Muscle of arm (tissue), 14 donors: ENCODE data around the gene GRPEL2. TPM values are rescaled to one million over a fixed set of nuclear protein-coding genes. Genes with fewer than 3 reads are reported as not detected.

Experiments
- DNase-seq: peaks from one replicate; pipeline ENCODE4 v3.0.0-alpha.2; 2013
- long read RNA-seq, 11 donors: transcript quantifications; one replicate each; lab custom pipeline, GENCODE V29; 2026
- polyA plus RNA-seq, 12 donors: library from polyadenylated mRNA; unstranded; fragments of 120-200 nt; gene quantifications; one replicate each; pipeline ENCODE4 v1.2.1, GENCODE V29; 2013; ENCODE audit not compliant: insufficient read length in 12 of 12

The GRPEL2 gene
- polyA plus RNA-seq, result 10 to 100 TPM in 11 of 12 donors, not detected in 1; 12.8 to 29.4 (median 18.6) TPM
- long read RNA-seq, donor 1, full-length matches to known transcripts, result 8 of 13 reads
- long read RNA-seq, donor 1, partial matches to known transcripts, result 5 of 13 reads
- long read RNA-seq, donor 1, other reads (novel, unspliced or antisense), result 0 of 13 reads
- long read RNA-seq, donor 2, full-length matches to known transcripts, result 3 of 13 reads
- long read RNA-seq, donor 2, partial matches to known transcripts, result 10 of 13 reads
- long read RNA-seq, donor 2, other reads (novel, unspliced or antisense), result 0 of 13 reads
- long read RNA-seq, donor 3, result 0 reads
- long read RNA-seq, donor 4, full-length matches to known transcripts, result 2 of 2 reads
- long read RNA-seq, donor 4, partial matches to known transcripts, result 0 of 2 reads
- long read RNA-seq, donor 4, other reads (novel, unspliced or antisense), result 0 of 2 reads
- long read RNA-seq, donor 5, full-length matches to known transcripts, result 2 of 2 reads
- long read RNA-seq, donor 5, partial matches to known transcripts, result 0 of 2 reads
- long read RNA-seq, donor 5, other reads (novel, unspliced or antisense), result 0 of 2 reads
- long read RNA-seq, donor 6, full-length matches to known transcripts, result 3 of 3 reads
- long read RNA-seq, donor 6, partial matches to known transcripts, result 0 of 3 reads
- long read RNA-seq, donor 6, other reads (novel, unspliced or antisense), result 0 of 3 reads
- long read RNA-seq, donor 7, full-length matches to known transcripts, result 4 of 14 reads
- long read RNA-seq, donor 7, partial matches to known transcripts, result 10 of 14 reads
- long read RNA-seq, donor 7, other reads (novel, unspliced or antisense), result 0 of 14 reads
- long read RNA-seq, donor 8, full-length matches to known transcripts, result 7 of 7 reads
- long read RNA-seq, donor 8, partial matches to known transcripts, result 0 of 7 reads
- long read RNA-seq, donor 8, other reads (novel, unspliced or antisense), result 0 of 7 reads
- long read RNA-seq, donor 9, full-length matches to known transcripts, result 1 of 1 reads
- long read RNA-seq, donor 9, partial matches to known transcripts, result 0 of 1 reads
- long read RNA-seq, donor 9, other reads (novel, unspliced or antisense), result 0 of 1 reads
- long read RNA-seq, donor 10, full-length matches to known transcripts, result 3 of 16 reads
- long read RNA-seq, donor 10, partial matches to known transcripts, result 13 of 16 reads
- long read RNA-seq, donor 10, other reads (novel, unspliced or antisense), result 0 of 16 reads
- long read RNA-seq, donor 11, full-length matches to known transcripts, result 3 of 25 reads
- long read RNA-seq, donor 11, partial matches to known transcripts, result 22 of 25 reads
- long read RNA-seq, donor 11, other reads (novel, unspliced or antisense), result 0 of 25 reads

- peak; percentile 97 for DNase-seq
Observed at GRCh38 chr5:149345147-149345891, at the start of gene GRPEL2. TSS of gene GRPEL2 (plus strand) at chr5:149345499. CDS start at chr5:149345540, 41 bp downstream.

GRCh38 chr5:149297340-149298025 is 47.8 kb upstream of the GRPEL2 start:
- no peak for DNase-seq

GRCh38 chr5:149298163-149298562 is 47.1 kb upstream of the GRPEL2 start:
- DNase-seq, result no peak

- DNase-seq, result no peak
Observed at GRCh38 chr5:149298842-149299404, 46.4 kb upstream of the GRPEL2 start.

DNA sequence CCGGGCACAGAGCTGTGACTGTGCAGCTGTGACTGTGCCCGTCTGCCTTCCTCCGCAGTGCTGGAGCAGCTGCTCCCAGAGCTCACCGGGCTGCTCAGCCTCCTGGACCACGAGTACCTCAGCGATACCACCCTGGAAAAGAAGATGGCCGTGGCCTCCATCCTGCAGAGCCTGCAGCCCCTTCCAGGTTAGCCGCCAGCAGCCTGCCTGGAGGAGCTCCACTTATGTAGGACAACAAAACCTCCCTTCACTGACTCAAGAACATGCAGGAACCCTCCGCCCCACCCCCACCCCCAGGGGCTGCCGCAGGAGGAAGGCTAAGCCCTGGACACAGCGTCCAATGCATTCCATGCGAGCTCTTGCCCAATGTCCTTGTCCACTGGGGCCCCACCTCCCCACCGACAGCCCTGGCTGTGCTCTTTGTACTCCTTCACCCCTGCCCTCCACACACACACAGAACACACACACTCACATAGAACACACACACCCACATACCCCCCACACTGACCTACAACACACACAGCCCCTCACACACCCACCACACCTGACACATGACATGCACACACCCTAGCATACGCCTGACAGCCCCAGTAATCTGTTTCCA is 45.7 kb upstream of the GRPEL2 start:
- DNase-seq, result no peak

GRCh38 chr5:149300441-149300840 is 44.9 kb upstream of the GRPEL2 start:
- DNase-seq, result no peak

- DNase-seq, result no peak
Observed at GRCh38 chr5:149301049-149301743, 44.1 kb upstream of the GRPEL2 start.

- no peak for DNase-seq
Observed at GRCh38 chr5:149301744-149302380, 43.4 kb upstream of the GRPEL2 start.

DNA sequence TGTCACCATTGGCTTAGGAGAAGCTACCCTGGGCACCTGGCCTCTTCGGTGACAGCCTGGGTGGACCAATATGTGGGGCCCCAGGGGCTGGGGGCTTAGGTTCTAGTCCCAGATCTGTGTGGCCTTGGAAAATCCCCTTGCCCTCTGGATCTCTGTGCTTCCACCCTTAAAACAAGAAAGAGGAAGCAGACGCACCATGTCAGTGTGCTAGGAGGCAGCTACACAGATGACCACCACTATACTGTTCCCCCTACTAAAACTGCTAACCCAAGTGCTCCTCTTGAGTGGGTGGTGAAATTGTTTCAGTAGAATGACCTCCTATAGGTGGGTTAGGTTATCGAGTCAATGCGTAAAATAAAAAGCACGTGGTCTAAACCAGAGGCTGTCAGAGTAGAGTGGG is 42.7 kb upstream of the GRPEL2 start:
- DNase-seq, result no peak

GRCh38 chr5:149303210-149303609 is 42.1 kb upstream of the GRPEL2 start:
- DNase-seq, result no peak

DNA sequence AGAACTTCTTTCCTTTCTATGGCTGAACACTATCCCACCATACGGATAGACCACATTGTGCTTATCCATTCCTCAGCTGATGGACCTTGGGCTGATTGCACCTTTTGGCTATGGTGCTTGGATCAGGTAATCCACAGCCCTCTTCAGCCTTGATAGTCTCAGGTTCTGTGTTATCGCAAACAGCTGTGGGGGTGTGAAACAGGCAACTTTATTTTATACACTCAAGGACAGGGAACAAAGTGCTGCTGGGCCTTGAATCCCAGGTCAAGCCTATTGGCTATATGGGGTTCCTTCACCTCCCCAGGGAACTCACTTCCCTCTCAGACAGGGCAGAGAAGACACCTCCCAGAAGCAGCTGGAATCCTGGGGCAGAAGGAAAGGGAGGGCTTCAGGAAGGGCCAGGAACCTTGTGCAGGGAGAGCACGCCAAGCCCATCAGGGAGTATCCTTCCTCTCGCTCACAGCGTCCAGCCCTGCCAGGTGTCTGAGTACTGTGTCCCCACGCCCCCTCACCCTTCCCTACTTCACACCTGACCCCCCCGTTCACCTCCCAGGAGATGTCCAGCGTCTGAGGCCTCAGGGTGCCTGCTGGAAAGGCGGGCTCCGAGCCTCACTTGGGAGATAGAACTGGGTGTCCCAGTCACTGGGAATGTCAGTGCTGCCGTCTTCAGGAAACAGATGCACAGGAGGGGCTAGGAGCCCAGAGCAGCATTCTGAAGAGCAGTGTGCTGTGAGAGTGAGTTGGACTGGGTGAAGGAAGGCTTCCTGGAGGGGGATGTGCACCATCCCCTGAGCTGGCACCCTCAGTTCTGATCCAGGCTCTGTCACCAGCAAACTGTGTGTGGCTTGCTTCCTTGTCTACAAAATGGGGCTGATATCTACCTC is 40.9 kb upstream of the GRPEL2 start:
- DNase-seq, result no peak

GRCh38 chr5:149309354-149309753 is 35.9 kb upstream of the GRPEL2 start:
- no peak for DNase-seq

- no peak for DNase-seq
Observed at GRCh38 chr5:149310488-149310887, 34.8 kb upstream of the GRPEL2 start.

DNA sequence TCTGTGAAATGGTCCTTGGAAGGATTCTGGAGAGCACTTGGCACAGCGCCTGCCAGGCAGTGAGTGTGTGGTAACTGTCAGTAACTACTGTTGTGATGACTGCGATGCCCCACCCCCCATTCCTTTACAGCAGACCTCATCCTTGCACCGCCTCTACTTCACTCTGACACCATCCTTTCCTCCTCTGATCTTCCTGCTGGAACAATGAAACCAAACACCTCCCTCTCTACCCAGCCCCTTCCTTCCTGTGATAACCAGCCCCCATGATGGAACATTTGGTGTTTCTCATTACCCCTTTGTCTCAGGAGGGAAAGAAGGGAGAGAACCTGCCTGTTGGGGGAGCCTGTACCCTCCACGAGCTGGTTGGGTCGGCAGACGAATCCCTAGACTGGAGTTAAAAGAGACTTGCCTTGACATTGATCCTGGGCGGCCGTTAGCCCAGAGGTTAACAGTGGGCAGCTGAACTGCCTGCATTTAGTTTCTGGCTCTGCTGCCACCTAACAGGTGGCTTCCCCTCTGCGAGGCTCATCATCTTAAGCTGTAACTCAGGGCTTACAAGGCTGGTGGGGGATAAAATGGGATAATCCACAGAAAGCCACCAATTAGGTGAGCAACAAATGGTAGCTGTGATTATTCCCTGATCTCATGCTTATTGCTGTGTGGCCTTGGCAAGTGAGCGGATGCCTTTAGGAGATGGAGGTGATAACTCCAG is 34.2 kb upstream of the GRPEL2 start:
- no peak for DNase-seq

DNA sequence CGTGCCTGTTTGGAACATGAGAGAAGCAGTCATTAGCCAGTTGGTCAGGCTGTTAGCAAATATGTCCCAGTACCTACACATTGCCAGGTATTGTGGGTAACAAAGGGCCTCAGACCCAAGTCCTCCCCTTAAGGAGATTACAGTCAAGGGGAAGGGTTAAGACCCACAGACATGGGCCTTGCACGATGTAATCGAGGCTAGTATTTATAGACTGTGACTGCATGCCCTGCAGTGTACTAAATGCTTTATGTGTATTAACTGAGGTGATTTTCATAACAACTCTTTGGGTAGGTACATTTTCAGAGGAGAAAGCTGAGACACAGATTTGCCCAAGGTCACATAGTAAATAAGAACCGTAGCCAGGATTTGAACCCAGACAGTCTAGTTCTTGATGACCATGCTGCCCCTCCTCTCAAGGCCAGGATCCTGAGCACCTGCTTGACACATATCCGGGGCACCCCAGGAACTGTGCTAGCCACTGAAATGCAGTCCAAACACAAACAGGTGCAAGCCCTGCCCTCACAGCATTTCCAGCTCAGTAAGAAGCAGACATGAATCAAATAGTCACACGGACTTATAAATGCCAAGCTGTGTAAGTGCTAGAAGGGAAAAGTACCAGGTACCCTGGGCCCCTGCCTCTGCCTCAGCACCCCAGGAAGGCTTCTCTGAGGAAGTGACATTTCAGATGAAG is 32.0 kb upstream of the GRPEL2 start:
- DNase-seq, result no peak

DNA sequence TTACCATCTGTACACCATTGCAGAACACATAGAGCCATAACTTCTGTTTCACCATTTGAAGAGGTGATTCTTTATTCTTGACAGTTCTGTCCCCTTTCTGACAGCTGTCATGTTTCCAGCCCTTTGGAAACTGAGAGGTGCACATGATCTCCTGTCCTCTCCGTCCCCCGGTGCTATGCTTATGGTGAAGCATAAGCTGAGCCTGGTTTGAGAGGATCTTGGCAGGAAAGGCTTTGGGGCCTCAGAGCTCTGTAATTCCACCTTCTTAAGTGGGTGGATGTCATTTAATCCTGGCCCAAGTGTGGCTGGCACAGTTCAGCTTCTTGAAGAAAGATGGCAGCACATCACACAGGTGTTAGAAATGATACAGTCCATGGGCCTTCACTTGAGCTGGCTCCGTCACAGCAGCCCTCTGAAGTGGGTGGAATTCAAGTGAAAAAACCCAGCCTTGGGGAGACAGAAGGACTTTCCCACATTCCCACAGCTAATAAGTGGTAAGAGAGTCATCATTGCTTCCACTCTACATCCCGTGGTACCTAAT is 30.7 kb upstream of the GRPEL2 start:
- DNase-seq, result no peak
